Breast epithelium (tissue), 3 donors: ENCODE data around the gene ZCCHC14.

Experiments
- POLR2AphosphoS5 ChIP-seq, 3 donors: sonication (generic); formaldehyde crosslinking; IDR thresholded peaks; one replicate each; pipeline ENCODE4 v1.6.1; 2017; ENCODE audit warnings: antibody characterized with exemption in 3 of 3
- TF ChIP-seq, protein P1 (sequence below), 3 donors: fragments of 450-650 bp; IDR thresholded peaks; one replicate each; pipeline ENCODE4 v1.5.1; 2016 to 2017; ENCODE audit warnings: antibody characterized with exemption in 3 of 3, mild to moderate bottlenecking in 3 of 3, moderate library complexity in 3 of 3

DNA sequence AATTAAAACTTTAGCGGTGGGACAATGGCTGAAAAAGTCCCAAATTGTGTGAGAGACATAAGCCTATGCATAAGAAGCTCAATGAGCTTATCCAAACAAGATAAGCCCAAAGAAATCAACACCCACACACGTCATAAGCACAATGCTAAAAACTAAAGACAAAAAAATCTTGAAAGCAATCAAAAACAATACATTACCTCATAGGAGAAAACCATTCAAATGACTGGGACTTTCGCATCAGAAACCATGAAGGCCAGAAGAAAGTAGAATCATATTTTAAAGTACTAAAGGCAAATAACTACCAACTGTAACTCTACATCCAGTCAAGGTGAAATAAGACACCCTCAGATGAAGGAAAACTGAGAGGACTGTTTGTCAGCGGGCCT lies 50.2 kb downstream of the ZCCHC14 start:
- TF ChIP-seq, protein P1, sequence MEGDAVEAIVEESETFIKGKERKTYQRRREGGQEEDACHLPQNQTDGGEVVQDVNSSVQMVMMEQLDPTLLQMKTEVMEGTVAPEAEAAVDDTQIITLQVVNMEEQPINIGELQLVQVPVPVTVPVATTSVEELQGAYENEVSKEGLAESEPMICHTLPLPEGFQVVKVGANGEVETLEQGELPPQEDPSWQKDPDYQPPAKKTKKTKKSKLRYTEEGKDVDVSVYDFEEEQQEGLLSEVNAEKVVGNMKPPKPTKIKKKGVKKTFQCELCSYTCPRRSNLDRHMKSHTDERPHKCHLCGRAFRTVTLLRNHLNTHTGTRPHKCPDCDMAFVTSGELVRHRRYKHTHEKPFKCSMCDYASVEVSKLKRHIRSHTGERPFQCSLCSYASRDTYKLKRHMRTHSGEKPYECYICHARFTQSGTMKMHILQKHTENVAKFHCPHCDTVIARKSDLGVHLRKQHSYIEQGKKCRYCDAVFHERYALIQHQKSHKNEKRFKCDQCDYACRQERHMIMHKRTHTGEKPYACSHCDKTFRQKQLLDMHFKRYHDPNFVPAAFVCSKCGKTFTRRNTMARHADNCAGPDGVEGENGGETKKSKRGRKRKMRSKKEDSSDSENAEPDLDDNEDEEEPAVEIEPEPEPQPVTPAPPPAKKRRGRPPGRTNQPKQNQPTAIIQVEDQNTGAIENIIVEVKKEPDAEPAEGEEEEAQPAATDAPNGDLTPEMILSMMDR (IDR thresholded peaks at IDR 0.05), result no peak
- TF ChIP-seq POLR2AphosphoS5 (IDR thresholded peaks at IDR 0.05), result no peak
